Lower lobe of right lung (tissue), 2 donors: ENCODE data around the gene ESRRA. TPM values are rescaled to one million over a fixed set of nuclear protein-coding genes. Genes with fewer than 3 reads are reported as not detected.

Experiments
- ATAC-seq, 2 donors: fragments of 200-7000 bp; cut with Tn5 transposase; one replicate each; pipeline ENCODE4 v1.9.1; 2020 to 2022; ENCODE audit warnings: mild to moderate bottlenecking in 2 of 2, moderate library complexity in 2 of 2
- DNase-seq: peaks from one replicate; pipeline ENCODE4 v3.0.0-alpha.2; 2020
- H3K27ac ChIP-seq: fragments of 200-600 bp; one replicate; pipeline ENCODE4 v1.8.0; 2022
- H3K27me3 ChIP-seq: fragments of 200-600 bp; one replicate; pipeline ENCODE4 v1.8.0; 2022; ENCODE audit warnings: low read depth
- H3K36me3 ChIP-seq: fragments of 200-600 bp; one replicate; pipeline ENCODE4 v1.8.0; 2022; ENCODE audit warnings: mild to moderate bottlenecking
- H3K4me1 ChIP-seq: fragments of 200-600 bp; one replicate; pipeline ENCODE4 v1.8.0; 2022
- H3K4me3 ChIP-seq: fragments of 200-600 bp; one replicate; pipeline ENCODE4 v1.8.0; 2022; ENCODE audit warnings: mild to moderate bottlenecking
- H3K9me3 ChIP-seq: fragments of 200-600 bp; one replicate; pipeline ENCODE4 v1.8.0; 2022
- CTCF ChIP-seq: fragments of 200-600 bp; IDR thresholded peaks from one replicate; pipeline ENCODE4 v1.8.0; 2022; ENCODE audit warnings: antibody characterized with exemption, mild to moderate bottlenecking
- intact Hi-C: fragments of 100-400 bp; cut with DNase I; formaldehyde crosslinking; loops from one replicate; pipeline ENCODE4 v1.11.0; 2022
- total RNA-seq: library from RNA; stranded (reverse); fragmentation: NEBNext Ultra II Directional; extraction: Animal tissue kit (Norgen Biotek cat#: 25700); gene quantifications from one replicate; pipeline ENCODE4 v1.2.1, GENCODE V29; 2021
- donor health status: DM: no; HTN: yes; CAD: no; lungs with severe emphysema.

ESRRA gene
- total RNA-seq, 1 donor from 2014 or later: 47.9 TPM

- DNase-seq (no peak), ATAC-seq (no peak)
- intact Hi-C loops: no loop called here
- TF ChIP-seq CTCF: no peak
- Histone ChIP-seq H3K27me3 (peaks cover 74% of the 10 kb centered on the region), H3K9me3 (no peaks in the 10 kb centered on the region), H3K4me1 (peaks cover 18% of the 10 kb centered on the region), H3K4me3 (peak overlapping the region; percentile 44), H3K27ac (no peak overlapping the region), H3K36me3 (no peaks in the 10 kb centered on the region)
Measured at GRCh38 chr11:64292460-64293254, 12.7 kb upstream of the ESRRA start.

GRCh38 chr11:64294774-64295173 is 10.6 kb upstream of the ESRRA start:
- Histone ChIP-seq H3K36me3 (no peaks in the 10 kb centered on the region), H3K4me3 (no peak overlapping the region), H3K27me3 (peaks cover 95% of the 10 kb centered on the region), H3K9me3 (no peaks in the 10 kb centered on the region), H3K4me1 (peaks cover 29% of the 10 kb centered on the region), H3K27ac (no peak overlapping the region)
- intact Hi-C loops: no loop called here
- no peak for TF ChIP-seq CTCF
- DNase-seq (no peak), ATAC-seq (no peak)

GRCh38 chr11:64295760-64296159 is 9.6 kb upstream of the ESRRA start:
- DNase-seq: no peak
- no peaks in the 10 kb centered on the region for H3K36me3 ChIP-seq
- H3K4me3 ChIP-seq: no peak overlapping the region
- ATAC-seq: no peak
- no peak overlapping the region for H3K27ac ChIP-seq
- peaks cover 38% of the 10 kb centered on the region for H3K4me1 ChIP-seq
- H3K9me3 ChIP-seq: no peaks in the 10 kb centered on the region
- TF ChIP-seq CTCF: no peak
- H3K27me3 ChIP-seq: peaks cover 100% of the 10 kb centered on the region
- intact Hi-C loops: no loop called here

- Histone ChIP-seq H3K27ac (no peak overlapping the region), H3K36me3 (no peaks in the 10 kb centered on the region), H3K4me1 (peaks cover 39% of the 10 kb centered on the region), H3K9me3 (no peaks in the 10 kb centered on the region), H3K4me3 (no peak overlapping the region), H3K27me3 (peaks cover 97% of the 10 kb centered on the region)
- intact Hi-C loops: no loop called here
- ATAC-seq: no peak
- no peak for DNase-seq
- no peak for TF ChIP-seq CTCF
Measured at GRCh38 chr11:64296236-64296635, 9.1 kb upstream of the ESRRA start.

- H3K36me3 ChIP-seq: no peaks in the 10 kb centered on the region
- TF ChIP-seq CTCF: no peak
- H3K4me3 ChIP-seq: no peak overlapping the region
- ATAC-seq: no peak
- peaks cover 88% of the 10 kb centered on the region for H3K27me3 ChIP-seq
- peaks cover 33% of the 10 kb centered on the region for H3K4me1 ChIP-seq
- no peak overlapping the region for H3K27ac ChIP-seq
- no peak for DNase-seq
- H3K9me3 ChIP-seq: no peaks in the 10 kb centered on the region
- intact Hi-C loops: no loop called here
Measured at GRCh38 chr11:64296830-64297698, 8.3 kb upstream of the ESRRA start.
